ENCODE results near the gene GON7.

GRCh38 chr14:93249128-93249831, 42.4 kb upstream of the GON7 start:
- TF ChIP-seq POLR2A (IDR thresholded peaks at IDR 0.05) (no peak), CTCF (IDR thresholded peaks at IDR 0.05) (no peak), POLR2AphosphoS5 (IDR thresholded peaks at IDR 0.05) (no peak), EP300 (IDR thresholded peaks at IDR 0.05) (no peak)

Data from stomach (tissue), 4 donors.